ENCODE data around the gene TMEM129.

Gene TMEM129

DNA sequence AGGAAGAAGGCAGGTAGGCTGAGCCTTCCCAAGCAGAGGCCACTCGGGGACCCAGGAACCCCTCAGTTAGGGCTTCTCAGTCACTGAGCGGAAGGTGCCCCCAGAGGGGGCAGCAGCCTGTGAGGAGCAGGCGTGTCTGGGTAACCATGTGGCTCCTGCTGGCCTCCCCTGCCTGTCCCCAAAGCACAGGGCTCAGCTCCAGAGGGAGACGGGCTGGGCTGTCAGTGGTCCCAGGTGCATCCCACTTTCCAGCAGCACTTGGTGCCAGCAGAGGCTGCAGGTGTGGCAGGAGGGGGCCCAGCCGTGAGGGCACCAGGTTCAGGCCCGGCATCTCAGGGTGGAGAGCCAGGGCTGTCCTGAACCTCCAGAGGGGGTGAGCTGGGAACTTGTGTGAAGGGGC lies 22.9 kb upstream of the TMEM129 start:
- no peak for DNase-seq

DNA sequence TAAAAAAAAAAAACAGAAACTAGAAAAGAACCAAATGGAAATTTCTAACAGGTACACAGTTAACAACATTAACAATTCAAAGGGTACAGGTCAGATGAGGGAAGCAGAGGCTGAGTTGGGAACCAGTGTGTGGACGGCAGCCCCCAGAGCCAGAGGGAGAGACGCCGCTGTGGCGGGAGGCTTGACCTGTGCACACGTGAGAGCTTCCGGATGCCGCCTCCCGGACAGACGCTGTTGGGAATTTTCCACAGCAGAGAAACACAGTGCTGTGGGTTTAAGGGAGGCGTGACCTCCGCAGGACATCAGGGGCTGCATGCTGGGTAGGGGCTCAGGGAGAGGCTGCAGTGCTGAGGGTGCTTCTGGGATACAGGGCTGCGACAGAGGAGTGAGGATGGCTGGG lies 22.4 kb upstream of the TMEM129 start:
- DNase-seq, result no peak

DNA sequence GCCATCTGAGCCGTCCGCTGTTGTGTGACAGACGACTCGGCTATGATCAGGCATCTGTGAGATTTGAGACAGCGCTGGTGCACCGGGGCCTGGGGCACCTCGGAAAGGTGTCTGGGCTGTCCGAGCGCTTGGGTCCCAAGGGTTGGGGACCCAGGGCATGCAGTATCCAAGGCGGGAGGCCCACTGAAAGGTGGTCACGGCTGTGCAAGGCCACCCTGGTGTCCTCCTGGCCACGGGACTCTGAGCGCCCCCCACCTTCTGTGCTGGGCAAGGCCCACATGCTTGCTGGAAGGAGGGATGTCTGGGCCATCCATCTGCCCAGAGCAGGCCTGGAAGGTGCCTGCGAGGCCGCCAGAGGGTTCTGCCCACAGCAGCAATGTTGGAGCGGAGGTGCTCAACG lies 20.1 kb upstream of the TMEM129 start:
- no peak for DNase-seq

DNA sequence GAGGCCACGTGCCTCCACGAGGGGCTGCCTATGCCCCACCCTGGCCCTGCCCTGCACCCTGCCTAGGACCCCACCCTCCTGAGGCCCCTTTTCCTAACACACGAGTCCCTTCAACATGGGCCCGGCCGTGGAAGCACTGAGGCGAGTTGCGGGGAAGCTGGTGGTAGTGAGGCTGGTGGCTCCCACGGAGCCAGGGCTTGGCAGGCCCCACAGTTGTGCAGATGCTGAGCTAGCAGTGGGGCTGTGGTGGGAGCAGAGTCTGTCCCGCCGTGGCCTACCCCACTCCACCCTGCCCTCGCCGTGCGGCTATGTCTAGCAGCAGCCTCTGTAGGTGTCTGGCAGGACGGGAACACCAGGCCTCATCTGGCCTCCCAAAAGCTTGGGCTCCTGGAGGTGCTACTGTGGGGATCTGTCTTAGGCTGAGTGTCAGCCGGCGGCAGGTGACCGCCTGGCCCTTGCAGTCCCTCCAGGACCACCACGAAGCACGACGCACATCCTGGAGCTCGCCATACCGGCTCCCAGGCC lies 19.0 kb upstream of the TMEM129 start:
- no peak for DNase-seq

DNA sequence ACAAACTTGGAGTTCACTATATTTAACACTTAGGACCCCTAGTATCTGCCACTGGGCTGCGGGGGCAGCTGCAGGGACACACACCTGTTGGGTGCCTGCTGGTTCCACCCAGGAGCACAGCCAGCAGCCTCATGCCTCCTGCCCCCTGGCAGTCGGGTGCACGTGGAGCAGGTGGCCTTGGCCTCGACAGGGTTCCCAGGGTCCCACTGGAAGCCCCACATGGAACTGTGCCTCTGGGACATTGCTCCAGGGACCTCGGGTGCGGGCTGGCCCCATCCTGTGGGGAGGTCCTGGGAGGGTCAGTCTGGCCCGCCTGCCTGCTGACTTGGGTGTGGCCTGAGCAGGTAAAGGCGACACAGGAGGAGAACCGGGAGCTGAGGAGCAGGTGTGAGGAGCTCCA lies 18.2 kb upstream of the TMEM129 start:
- no peak for DNase-seq

DNA sequence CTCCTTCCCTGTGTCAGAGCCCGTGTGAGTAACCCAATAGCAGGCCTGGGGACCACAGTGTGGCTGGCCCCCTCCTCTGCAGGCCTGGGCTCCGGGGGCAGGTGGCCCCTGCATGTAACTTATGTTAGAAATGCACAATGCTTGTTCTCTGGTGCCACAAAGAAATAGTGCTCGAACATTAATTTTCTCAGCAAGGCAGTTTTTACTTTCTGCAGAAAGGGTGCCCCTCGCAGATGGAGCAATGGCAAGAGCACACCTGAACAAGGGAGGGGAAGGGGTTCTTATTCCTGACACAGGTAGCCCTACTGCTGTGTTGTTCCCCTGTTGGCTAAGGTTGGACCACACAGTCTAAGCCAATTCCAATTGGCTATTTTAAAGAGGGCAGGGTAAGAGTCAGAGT lies 17.3 kb upstream of the TMEM129 start:
- DNase-seq, result no peak

DNA sequence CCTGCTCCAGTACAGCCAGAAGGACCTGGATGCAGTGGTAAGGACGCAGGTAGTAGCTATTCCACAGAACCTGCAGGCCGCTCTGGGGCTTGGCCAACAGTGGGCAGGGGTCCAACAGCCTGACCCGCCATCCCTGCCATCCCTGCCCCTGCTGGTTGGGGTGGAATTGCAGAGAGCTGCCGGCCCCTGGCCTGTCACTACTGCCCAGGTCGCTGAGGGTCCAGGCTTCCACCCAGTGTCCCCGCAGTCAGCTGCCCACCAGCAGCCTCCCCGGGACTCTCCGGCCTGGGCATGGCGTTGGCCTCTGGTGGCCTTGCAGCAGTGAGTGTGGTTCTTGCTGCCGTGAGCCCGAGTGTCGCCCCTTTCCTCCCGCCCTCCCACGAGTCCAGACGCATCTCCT lies 16.5 kb upstream of the TMEM129 start:
- no peak for DNase-seq

DNA sequence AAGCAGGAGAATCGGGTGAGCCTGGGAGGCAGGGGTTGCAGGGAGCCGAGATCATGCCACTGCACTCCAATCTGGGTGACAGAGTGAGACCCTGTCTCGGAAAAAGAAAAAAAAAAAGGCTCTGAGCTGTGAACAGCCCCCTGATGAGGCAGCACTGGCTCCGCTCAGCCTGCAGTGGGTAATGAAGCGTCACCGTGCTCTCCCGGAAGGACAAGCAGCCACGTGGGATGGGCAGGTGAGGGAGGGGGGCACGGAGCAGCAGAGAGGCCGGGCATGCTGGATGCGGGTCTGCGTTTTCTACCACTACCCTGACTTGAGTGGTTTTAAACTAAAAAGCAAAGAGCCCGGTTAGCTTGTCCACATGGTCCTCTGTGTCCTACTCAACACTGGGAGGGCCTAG lies 15.7 kb upstream of the TMEM129 start:
- no peak for DNase-seq

DNA sequence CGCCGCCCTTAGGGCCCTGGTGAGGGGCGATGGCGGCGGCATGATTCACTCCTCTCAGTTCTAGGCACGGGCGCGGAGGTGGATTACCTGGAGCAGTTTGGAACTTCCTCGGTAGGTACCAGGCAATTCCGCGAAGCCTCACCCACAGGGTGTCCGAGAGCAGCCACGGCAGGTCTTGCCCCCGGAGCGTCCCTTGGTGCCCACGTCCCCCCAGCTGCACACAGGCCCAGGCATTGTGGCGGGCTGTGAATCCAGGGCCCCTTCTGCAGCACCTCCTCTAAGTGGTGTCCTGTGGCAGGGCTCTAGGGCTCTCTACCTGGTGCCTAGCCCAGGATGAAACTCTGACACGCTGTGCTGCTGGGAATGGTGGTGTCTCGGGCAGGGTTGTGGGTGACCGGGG lies 14.1 kb upstream of the TMEM129 start:
- no peak for DNase-seq

DNA sequence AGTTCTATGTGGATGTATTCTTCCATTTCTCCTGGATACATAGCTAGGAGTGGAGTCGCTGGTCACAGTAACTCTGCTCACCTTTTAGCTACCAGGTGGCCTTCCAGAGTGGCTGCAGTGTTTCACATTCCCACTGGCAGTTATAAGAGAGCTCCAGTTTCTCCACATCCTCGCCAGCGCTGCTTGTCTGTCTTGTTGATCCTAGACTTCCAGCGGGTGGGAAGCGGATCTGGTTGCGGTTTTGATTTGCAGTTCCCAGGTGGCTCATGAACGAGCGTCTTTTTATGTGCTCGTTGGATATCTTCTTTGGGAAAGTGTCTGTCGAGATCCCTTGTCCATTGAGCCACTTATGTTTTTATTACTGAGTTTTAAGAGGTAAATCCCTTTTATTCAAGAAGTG lies 11.8 kb upstream of the TMEM129 start:
- DNase-seq, result no peak

DNA sequence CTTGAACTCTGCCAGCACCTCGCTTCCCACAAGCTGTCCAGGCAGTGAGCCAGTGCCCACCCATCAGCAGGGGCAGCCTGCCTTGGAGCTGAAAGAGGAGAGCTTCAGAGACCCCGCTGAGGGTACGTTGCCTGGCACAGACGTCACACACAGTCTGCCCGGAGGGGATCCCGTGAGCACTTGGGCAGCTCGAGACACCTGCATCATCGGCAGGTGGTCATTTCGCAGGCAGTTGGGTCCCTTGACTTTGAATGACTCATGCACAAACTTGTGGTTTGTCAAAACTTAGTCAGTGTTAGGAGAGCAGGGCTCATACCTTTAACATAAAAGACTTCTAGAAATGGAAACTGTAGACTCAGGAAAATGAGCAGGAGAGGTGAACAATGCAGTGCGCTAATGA lies 10.1 kb upstream of the TMEM129 start:
- no peak for DNase-seq

DNA sequence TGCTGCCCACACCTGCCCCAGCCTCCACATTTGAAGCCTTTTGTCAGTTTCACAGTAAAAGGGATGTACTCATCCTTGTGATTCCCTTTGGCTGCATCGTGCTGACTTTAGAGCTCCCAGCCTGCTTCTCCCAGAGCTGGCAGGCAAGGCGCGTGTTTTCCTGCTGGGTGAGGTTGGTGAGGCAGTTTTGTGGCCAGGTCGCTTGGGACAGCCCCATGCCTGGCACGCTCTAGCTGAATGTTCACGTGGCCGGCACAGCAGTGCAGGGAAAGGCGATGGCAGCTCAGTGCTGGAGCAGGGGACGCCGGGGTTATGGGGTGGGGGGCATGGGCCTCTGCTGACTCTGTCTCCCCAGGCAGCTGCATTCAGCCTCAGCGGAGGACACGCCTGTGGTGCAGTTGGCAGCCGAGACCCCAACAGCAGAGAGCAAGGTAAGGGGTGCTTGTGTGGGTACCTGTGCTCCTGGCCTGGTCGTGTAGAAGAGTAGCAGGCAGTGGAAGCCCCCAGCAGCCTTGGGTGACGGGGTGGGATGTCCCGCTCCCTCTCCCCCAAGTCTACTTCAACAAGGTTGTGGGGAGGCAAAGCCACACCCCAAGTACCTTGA lies 9.5 kb upstream of the TMEM129 start:
- no peak for DNase-seq

DNA sequence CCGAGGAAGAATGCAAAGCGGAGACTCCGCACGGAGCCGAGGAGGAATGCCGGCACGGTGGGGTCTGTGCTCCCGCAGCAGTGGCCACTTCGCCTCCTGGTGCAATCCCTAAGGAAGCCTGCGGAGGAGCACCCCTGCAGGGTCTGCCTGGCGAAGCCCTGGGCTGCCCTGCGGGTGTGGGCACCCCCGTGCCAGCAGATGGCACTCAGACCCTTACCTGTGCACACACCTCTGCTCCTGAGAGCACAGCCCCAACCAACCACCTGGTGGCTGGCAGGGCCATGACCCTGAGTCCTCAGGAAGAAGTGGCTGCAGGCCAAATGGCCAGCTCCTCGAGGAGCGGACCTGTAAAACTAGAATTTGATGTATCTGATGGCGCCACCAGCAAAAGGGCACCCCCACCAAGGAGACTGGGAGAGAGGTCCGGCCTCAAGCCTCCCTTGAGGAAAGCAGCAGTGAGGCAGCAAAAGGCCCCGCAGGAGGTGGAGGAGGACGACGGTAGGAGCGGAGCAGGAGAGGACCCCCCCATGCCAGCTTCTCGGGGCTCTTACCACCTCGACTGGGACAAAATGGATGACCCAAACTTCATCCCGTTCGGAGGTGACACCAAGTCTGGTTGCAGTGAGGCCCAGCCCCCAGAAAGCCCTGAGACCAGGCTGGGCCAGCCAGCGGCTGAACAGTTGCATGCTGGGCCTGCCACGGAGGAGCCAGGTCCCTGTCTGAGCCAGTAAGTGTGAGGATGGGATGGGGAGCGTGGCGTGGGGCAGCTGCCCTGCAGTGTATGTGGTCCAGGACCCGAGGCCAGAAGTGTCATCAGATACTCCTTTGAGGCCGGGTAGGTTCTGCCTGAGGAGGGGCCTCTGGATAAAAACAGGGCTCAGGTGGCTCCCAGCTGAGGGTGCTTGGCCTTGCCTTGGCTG lies 7.2 kb upstream of the TMEM129 start:
- no peak for DNase-seq

DNA sequence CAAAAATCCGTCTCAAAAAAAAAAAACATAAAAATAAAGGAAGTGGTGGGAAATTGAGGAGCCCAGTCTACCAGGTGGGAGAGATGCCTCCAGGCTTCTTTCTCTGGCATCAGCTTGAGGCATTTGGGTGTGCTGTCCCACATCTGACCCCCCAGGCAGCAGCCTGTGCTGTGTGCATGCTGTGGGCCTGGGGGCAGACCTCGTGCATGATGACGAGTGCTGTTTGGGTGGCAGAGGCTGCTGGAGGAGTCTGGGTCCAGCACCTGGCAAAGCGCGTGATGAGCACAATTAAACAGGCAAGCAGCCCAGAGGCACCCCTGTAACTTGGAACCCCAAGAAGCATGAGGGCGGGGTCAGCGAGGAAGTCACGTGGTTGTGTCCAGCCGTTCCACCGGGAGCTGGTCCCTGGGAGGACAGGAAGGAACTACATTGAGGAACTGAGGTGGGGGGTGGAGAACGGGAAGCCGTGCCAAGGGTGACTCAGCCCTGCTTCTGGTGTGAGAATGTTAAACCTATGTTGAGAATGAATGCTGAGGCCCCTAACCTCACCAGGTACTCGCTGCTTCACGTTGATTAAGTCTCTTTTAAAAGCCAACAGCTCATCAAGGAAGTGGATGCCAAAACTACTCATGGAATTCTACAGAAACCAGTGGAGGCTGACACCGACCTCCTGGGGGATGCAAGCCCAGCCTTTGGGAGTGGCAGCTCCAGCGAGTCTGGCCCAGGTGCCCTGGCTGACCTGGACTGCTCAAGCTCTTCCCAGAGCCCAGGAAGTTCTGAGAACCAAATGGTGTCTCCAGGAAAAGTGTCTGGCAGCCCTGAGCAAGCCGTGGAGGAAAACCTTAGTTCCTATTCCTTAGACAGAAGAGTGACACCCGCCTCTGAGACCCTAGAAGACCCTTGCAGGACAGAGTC lies 6.3 kb upstream of the TMEM129 start:
- no peak for DNase-seq

DNA sequence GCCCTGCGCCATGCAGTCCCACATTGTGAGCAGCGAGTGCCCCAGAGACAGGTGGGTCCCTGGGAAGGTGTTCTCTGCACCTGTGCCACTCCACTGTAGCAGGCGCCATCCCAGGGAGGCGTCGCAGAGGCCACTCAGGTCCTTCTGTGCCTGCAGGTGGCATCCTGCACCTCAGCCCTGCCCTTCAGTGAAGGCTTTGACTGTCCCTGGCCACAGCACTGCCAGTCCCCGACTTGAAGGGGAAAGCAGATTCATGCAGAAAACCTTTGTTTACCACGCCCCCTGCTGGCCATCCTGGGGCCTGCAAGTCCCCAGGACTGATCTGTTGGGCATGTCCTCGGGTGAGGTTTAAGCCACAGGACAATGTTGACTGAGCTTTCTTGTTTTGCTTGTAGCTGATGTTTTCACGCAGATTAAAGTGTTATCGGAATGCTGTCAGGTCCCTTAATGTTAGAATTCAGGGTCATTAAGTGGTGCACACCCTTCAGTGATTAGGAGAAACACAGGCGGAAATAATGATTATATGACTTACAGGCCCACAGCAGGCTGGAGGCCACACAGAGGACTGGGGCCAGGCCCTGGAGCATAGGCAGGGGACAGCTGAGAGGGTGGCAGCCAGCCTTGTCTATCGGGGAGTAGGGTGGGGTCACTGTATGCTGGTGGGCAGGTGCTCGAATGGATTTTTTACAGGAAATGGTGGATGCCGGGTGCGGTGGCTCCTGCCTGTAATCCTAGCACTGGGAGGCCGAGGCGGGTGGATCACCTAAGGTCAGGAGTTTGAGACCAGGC lies 5.2 kb upstream of the TMEM129 start:
- no peak for DNase-seq

DNA sequence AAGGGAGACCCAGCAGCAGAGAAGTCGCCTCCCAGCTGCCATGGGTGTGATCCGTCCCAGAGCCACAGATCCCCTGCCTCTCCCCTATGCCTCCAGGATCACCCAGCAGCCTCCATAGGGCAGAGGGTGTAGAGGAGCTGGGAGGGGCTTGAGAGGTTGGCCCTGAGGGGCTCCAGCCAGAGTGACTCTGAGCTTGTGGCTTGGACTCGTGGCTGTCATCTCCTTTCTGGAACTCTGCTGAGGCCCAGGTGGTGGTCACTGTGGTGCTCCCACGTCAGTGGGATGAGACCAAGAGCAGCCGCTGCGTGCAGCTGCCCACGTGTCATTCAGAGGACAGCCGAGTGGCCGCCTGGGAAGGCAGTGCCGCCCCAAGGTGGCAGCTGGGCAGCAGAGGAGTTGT lies 4.4 kb upstream of the TMEM129 start:
- DNase-seq, result no peak

DNA sequence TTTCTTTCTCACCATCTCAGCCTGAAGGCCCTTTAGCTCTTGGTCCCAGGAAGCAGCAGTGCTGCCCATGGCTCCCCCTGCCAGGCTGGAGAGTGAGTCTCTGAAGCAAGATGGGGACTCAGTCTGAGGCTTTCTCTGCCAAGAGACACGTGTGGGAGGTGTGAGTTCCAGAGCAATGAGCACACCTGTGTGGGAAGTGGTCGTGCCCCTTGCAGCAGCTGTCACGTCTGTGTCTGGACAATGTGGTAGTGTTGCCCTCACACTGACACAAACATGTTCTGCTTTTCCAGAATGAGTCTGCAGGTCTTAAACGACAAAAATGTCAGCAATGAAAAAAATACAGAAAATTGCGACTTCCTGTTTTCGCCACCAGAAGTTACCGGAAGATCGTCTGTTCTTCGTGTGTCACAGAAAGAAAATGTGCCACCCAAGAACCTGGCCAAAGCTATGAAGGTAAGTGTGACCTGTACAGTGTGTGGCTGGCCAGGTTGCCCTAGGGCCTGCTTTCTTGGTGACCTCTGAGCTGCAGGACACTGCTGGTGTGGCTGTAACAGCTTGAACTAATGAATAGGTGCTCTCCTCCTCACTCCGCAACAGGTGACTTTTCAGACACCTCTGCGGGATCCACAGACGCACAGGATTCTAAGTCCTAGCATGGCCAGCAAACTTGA lies 2.1 kb upstream of the TMEM129 start:
- DNase-seq, result no peak

DNA sequence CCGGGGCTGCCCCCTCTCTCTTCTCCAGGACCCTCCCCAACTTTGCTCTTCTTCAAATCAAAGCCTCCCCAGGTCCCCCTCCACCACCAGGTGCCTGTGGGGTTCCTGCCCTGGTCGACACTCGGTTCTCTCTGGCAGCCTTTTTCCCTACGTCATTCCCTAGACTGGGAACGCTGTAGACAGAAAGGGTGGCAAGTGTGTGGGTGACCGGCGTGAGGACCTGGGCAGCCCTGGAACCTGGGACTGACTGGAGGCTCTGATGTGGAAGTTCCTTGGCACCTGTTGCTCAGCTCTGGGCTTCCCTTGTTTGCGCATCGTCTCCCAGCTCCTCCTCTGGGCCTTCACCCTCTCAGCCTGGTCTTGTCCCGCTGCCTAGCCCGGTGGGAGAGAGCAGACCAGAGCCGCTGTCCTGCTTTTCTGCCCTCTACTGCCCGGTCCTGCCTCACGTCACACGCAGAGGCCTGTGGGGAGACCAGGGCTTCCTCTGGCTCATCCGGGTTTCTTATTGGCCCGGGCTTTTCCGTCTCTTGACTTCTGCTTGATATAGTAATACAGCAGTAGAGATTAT lies 1.5 kb upstream of the TMEM129 start:
- no peak for DNase-seq

DNA sequence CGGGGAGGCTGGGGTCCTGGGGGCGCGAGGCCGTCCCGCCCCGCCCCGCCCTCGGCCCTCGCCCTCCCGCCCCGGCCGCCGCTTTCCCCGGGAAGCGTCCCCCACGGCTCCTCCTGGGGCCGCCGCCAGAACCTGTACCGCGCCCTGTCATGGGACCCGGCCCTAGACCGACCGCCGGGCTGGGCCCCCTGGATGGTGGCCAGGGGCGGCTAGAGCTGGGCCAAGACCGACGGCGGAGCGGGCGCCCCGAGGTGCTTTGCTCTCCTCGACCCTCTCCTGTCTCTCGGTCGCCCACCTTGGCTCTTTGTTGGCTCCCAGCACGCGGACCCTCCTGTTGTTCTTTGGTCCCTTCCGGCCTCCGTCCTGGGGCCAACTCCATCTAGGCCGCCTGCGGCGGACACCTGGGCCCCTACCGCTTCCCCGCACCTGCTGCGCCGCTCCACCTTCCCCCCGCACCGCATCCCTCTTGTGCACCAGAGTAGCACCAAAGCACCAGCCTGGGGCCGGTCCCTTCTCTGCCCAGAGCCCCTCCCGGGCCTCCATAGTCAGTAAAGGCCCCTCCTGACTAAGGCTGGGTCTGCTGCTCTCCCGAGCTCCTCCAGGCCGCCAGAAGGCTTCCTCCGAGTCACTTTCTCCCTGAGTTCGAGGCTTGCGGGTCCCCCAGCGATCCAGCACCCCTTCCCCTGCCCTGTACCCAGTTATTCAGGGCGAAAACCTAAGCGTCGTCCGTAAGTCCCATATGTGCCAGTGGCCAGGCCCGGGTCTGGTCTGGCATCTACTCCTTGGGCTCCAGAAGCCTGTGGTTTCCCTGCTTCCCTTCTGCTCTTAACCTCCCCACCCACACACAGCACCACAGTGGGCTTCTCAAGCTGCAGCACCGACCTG lies 785 bp upstream of the TMEM129 start:
- DNase-seq, result no peak

DNA sequence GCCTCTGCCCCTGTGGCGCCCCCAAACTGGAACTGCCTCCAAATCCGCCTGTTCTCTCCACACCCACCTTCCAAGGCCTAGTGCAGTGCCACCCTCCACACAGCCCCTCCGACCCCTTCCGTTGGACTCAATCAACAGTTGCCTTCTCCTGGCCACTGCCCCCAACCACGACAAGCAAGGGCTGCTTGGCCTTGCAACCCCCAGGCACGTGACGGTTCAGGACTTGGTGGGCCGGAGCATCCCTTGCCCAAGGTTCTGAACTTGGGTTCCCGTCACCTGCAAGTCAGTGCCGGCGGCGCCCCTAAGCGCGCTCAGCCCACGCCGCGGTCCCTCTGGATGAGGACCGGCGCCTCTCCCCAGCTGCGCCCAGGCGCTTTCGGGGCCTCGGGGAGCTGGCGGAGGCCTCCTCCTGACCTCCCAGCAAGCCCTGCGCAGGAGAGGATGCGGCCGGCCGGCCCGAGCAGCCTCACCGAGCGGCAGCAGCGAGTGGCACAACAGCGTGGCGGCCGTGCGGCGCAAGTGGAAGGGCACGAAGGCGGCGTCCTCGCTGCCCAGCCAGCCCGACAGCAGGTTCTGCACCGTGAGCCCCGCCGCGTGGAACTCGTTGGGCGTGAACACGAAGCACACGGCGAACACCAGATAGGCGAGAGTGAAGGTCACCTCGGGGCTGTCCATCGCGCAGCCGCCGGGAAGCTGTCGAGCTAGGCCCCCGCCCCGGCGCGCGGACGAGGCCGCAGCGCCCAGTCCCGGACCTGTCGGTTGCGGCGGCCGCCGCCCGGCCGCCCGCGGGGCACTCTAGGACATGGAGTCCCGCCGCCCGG lies 750 bp downstream of the TMEM129 start:
- no peak for DNase-seq

Measured in SHP77 treated with DMSO at 0.1 percent for 48 hours (cell line).